AG09319 (cell line): ENCODE results near the gene HBG2.

ENCODE experiments used
- DNase-seq: peaks from one replicate; pipeline ENCODE4 v3.0.0-alpha.2; 2010; ENCODE audit warnings: low read depth; ENCODE audit errors: extremely low read depth
- TF ChIP-seq, protein P1 (sequence below): IDR thresholded peaks from 2 replicates; pipeline ENCODE4 v1.5.1; 2011; ENCODE audit warnings: low read depth, mild to moderate bottlenecking, inconsistent platforms, low read length, moderate library complexity

HBG2 gene

DNA sequence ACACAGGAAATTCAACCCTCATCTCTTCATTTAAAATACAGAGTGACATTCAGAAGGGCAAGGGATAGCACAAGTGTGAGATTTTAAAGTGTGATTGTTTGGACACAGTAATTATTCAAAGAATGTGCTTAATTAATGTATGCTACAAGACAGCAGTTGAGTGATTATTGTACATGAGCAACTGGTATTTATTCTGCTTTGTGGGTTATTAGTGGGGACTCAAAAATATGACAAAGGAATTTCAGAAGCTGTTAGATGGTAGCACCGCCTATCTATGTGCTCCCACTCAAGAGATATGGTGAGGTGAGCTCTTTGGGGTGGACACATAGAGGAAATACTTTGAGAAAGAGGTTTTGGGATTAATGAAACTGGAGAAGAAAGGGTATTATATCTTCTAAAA lies 14.5 kb downstream of the HBG2 start:
- no peak for DNase-seq
- TF ChIP-seq, protein P1, sequence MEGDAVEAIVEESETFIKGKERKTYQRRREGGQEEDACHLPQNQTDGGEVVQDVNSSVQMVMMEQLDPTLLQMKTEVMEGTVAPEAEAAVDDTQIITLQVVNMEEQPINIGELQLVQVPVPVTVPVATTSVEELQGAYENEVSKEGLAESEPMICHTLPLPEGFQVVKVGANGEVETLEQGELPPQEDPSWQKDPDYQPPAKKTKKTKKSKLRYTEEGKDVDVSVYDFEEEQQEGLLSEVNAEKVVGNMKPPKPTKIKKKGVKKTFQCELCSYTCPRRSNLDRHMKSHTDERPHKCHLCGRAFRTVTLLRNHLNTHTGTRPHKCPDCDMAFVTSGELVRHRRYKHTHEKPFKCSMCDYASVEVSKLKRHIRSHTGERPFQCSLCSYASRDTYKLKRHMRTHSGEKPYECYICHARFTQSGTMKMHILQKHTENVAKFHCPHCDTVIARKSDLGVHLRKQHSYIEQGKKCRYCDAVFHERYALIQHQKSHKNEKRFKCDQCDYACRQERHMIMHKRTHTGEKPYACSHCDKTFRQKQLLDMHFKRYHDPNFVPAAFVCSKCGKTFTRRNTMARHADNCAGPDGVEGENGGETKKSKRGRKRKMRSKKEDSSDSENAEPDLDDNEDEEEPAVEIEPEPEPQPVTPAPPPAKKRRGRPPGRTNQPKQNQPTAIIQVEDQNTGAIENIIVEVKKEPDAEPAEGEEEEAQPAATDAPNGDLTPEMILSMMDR = no peak

DNA sequence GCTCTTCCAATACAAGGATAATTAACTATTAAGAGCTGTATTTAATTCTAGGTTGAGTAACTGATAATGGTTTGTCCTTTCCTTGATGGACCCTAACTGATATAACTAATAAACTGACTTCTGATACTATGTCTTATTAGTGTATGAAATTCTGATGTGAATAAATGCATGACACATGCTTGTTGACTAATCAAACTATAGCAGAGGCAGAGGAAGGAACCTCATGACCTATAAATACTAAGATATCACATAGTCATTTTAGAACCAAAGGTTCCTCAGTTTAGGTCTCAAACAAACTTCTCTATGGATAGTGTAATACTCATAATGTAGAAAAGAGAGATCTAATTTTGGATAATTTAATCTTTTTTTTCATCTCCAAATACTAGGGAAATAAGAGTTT lies 15.5 kb downstream of the HBG2 start:
- DNase-seq = no peak
- TF ChIP-seq, protein P1 = no peak

DNA sequence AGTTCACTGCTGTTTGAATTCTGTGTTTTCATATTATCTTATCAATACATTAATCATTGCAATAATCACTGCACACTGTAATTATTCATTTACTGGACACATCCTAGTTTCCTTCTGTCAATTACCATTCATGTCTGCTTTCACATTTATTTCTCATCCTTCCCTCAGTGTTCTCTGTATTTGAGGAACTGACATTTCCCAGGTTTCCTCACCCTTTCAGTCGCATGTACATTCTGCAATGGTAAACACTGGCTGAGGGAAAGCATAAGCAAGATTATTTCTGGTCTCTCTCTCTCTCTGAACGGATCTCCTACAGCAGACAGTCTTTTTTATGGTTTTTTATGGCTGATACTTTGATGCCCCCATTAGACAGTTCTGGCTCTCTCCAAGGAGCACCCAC lies 16.1 kb downstream of the HBG2 start:
- TF ChIP-seq, protein P1 = no peak
- no peak for DNase-seq

DNA sequence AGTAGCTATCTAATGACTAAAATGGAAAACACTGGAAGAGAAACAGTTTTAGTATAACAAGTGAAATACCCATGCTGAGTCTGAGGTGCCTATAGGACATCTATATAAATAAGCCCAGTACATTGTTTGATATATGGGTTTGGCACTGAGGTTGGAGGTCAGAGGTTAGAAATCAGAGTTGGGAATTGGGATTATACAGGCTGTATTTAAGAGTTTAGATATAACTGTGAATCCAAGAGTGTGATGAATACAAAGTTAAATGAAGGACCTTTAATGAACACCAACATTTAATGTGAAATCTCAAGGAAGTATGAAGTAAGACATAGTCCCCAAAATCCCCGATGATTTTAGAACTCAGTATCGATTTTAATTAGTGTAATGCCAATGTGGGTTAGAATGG lies 17.2 kb downstream of the HBG2 start:
- TF ChIP-seq, protein P1 = no peak
- DNase-seq = no peak

DNA sequence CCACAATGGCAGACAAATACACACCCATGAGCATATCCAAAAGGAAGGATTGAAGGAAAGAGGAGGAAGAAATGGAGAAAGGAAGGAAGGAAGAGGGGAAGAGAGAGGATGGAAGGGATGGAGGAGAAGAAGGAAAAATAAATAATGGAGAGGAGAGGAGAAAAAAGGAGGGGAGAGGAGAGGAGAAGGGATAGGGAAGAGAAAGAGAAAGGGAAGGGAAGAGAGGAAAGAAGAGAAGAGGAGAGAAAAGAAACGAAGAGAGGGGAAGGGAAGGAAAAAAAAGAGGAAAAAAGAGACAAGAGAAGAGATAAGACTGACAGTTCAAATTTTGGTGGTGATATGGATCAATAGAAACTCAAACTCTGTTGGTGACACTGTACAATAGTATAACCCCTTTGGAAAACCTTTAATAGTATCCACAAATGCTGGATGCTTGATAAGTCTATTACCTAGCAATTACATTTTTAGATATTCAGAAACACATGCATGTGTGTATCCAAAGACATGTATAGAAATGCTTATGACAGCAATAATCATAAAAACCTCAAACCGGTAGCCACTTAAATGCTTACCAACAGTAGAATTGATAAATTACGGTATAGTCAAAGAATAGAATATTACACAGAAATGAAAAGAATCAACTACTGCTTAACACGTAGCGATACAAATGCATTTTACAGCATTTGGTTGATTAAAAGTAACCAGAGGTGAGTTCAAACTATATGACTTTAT lies 19.1 kb downstream of the HBG2 start:
- no peak for DNase-seq
- TF ChIP-seq, protein P1 = no peak

DNA sequence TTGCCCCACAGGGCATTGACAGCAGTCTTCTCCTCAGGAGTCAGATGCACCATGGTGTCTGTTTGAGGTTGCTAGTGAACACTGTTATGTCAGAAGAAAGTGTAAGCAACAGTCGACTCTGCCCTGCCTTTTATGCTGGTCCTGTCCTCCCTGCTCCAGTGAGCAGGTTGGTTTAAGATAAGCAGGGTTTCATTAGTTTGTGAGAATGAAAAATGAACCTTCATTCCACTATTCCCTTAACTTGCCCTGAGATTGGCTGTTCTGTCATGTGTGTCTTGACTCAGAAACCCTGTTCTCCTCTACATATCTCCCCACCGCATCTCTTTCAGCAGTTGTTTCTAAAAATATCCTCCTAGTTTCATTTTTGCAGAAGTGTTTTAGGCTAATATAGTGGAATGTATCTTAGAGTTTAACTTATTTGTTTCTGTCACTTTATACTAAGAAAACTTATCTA lies 20.2 kb downstream of the HBG2 start, which contains the start of gene HBD:
HBD (minus strand) TSS at position 103 of the 454 bp plus-strand sequence; CDS start at position 53, 50 bp downstream.
- no peak for DNase-seq
- TF ChIP-seq, protein P1 = no peak

DNA sequence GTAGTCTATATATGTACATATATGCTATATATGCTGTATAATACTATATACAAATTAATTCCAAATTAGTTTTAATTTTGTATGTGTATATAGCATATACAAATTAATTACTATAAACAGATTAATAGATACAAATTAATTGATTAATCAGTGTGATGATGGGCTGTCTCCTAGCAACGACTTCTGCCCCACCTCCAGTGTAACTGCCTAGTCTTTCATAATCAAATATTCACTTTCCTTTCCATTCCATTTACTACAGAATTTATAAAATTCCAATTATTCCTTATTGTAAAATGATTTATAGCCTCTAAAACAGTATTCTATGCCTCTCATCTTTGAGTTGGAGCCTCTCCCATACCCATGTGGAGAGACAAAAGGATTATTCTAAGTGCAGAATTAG lies 21.3 kb downstream of the HBG2 start:
- no peak for DNase-seq
- TF ChIP-seq, protein P1 = no peak
